CD4-positive, CD25-positive, alpha-beta regulatory T cell (primary cell): ENCODE results near the gene TSPOAP1. TPM values are rescaled to one million over a fixed set of nuclear protein-coding genes. Genes with fewer than 3 reads are reported as not detected.

ENCODE experiments used
- ATAC-seq, 2 donors: fragments of 150-1000 bp; cut with Tn5 transposase; one replicate each; pipeline ENCODE4 v1.10.0; 2021; ENCODE audit warnings: low read depth in 2 of 2, moderate number of reproducible peaks in 2 of 2, moderate library complexity in 1 of 2
- DNase-seq, 3 donors: peaks; one replicate each; pipeline versions ENCODE4 v3.0.0 to v3.0.0-alpha.2; 2012 to 2022; ENCODE audit warnings: mixed read lengths in 1 of 3
- H3K27ac ChIP-seq: one replicate; pipeline ENCODE4 v1.7.0; 2013; ENCODE audit warnings: mild to moderate bottlenecking, low read length; ENCODE audit not compliant: insufficient read depth, poor library complexity, severe bottlenecking
- H3K27me3 ChIP-seq: one replicate; pipeline ENCODE4 v1.7.0; 2013; ENCODE audit warnings: low read length; ENCODE audit not compliant: control insufficient read depth, insufficient read depth
- H3K36me3 ChIP-seq: one replicate; pipeline ENCODE4 v1.7.0; 2013; ENCODE audit warnings: mild to moderate bottlenecking, low read length, moderate library complexity; ENCODE audit not compliant: control insufficient read depth, insufficient read depth
- H3K4me1 ChIP-seq: 2 replicates; pipeline ENCODE4 v1.7.0; 2013; ENCODE audit warnings: mild to moderate bottlenecking, low read length; ENCODE audit not compliant: insufficient read depth, control insufficient read depth, poor library complexity, severe bottlenecking
- H3K4me3 ChIP-seq: one replicate; pipeline ENCODE4 v1.7.0; 2013; ENCODE audit warnings: low read depth, mild to moderate bottlenecking, low read length, moderate library complexity
- H3K9me3 ChIP-seq, 2 experiments: 1 replicate in 1 of 2; 2 replicates in 1 of 2; pipeline ENCODE4 v1.7.0; 2013; ENCODE audit warnings: low read length in 2 of 2, mild to moderate bottlenecking in 1 of 2, moderate library complexity in 1 of 2; ENCODE audit not compliant: control insufficient read depth in 2 of 2
- H3K27ac Mint-ChIP-seq, 3 donors: one replicate each; pipeline ENCODE4 v1.8.0; 2020 to 2022; ENCODE audit warnings: mild to moderate bottlenecking in 3 of 3, mixed read lengths in 3 of 3, moderate library complexity in 2 of 3
- H3K27me3 Mint-ChIP-seq: one replicate; pipeline ENCODE4 v1.8.0; 2022; ENCODE audit warnings: mild to moderate bottlenecking, mixed read lengths
- H3K36me3 Mint-ChIP-seq: one replicate; pipeline ENCODE4 v1.8.0; 2020; ENCODE audit warnings: mixed read lengths
- H3K4me1 Mint-ChIP-seq, 4 donors: one replicate each; pipeline ENCODE4 v1.8.0; 2020 to 2022; ENCODE audit warnings: mixed read lengths in 4 of 4, mild to moderate bottlenecking in 1 of 4
- H3K4me3 Mint-ChIP-seq, 4 donors: one replicate each; pipeline ENCODE4 v1.8.0; 2020 to 2022; ENCODE audit warnings: mild to moderate bottlenecking in 4 of 4, mixed read lengths in 4 of 4, moderate library complexity in 3 of 4
- H3K9me3 Mint-ChIP-seq, 7 donors: one replicate each; pipeline ENCODE4 v1.8.0; 2020 to 2022; ENCODE audit warnings: mixed read lengths in 7 of 7, mild to moderate bottlenecking in 3 of 7, moderate library complexity in 2 of 7
- polyA plus RNA-seq, 4 donors: library from polyadenylated mRNA; unstranded; fragments of 300-500 nt; fragmentation: Illumina TruSeq; gene quantifications; one replicate each; pipeline ENCODE4 v1.2.3, GENCODE V29; 2021
- total RNA-seq: library from RNA; stranded (reverse); gene quantifications from one replicate; pipeline ENCODE4 v1.2.3, GENCODE V29; 2022

TSPOAP1 gene
- total and polyA plus RNA-seq, 5 donors from 2014 or later, result 0.73 to 47.4 (median 1.0) TPM

- Mint-ChIP-seq H3K9me3 (no peaks in the 10 kb centered on the region), H3K4me3 (peak overlapping the region; percentile 97 to 100 (median 99)), H3K27me3 (peaks cover 4% of the 10 kb centered on the region), H3K27ac (peak overlapping the region; percentile 93 to 100 (median 99)), H3K36me3 (peaks cover 19% of the 10 kb centered on the region), H3K4me1 (peaks cover 0 to 63% (median 37%) of the 10 kb centered on the region in 4 donors)
- peak overlapping the region; percentile 92 for H3K4me3 ChIP-seq
- peaks cover 81% of the 10 kb centered on the region for H3K4me1 ChIP-seq
- no peaks in the 10 kb centered on the region for H3K9me3 ChIP-seq
- no peaks in the 10 kb centered on the region for H3K27me3 ChIP-seq
- peaks cover 10% of the 10 kb centered on the region for H3K36me3 ChIP-seq
- ATAC-seq (no peak), DNase-seq (no peak)
- H3K27ac ChIP-seq, result peak overlapping the region; percentile 99
Observed at GRCh38 chr17:58334256-58334655, 5.7 kb upstream of the TSPOAP1 start.

GRCh38 chr17:58333736-58334207, 5.2 kb upstream of the TSPOAP1 start:
- Mint-ChIP-seq H3K4me1 (peaks cover 0 to 63% (median 38%) of the 10 kb centered on the region in 4 donors), H3K36me3 (peaks cover 19% of the 10 kb centered on the region), H3K4me3 (peak overlapping the region; percentile 97 to 100 (median 99)), H3K27me3 (peaks cover 4% of the 10 kb centered on the region), H3K27ac (peak overlapping the region; percentile 93 to 100 (median 99)), H3K9me3 (peaks cover 0 to 2% (median 0%) of the 10 kb centered on the region in 7 donors)
- Histone ChIP-seq H3K36me3 (peaks cover 10% of the 10 kb centered on the region), H3K9me3 (no peaks in the 10 kb centered on the region), H3K4me3 (peak overlapping the region; percentile 92), H3K4me1 (peaks cover 81% of the 10 kb centered on the region), H3K27me3 (no peaks in the 10 kb centered on the region), H3K27ac (peak overlapping the region; percentile 99)
- ATAC-seq (no peak), DNase-seq (peak in 2 of 3 donors; percentile 18 to 70)

GRCh38 chr17:58332778-58333735, 4.5 kb upstream of the TSPOAP1 start:
- ATAC-seq (no peak), DNase-seq (peak in 1 of 3 donors; percentile 85)
- H3K9me3 Mint-ChIP-seq, result peaks cover 0 to 2% (median 0%) of the 10 kb centered on the region in 7 donors
- H3K27ac ChIP-seq, result peak overlapping the region; percentile 99
- H3K27me3 ChIP-seq, result no peaks in the 10 kb centered on the region
- peaks cover 4% of the 10 kb centered on the region for H3K27me3 Mint-ChIP-seq
- H3K4me1 ChIP-seq, result peaks cover 81% of the 10 kb centered on the region
- peak overlapping the region; percentile 97 to 100 (median 99) for H3K4me3 Mint-ChIP-seq
- H3K4me3 ChIP-seq, result peak overlapping the region; percentile 92
- peaks cover 0 to 63% (median 36%) of the 10 kb centered on the region in 4 donors for H3K4me1 Mint-ChIP-seq
- H3K27ac Mint-ChIP-seq, result peak overlapping the region; percentile 93 to 100 (median 99)
- peaks cover 10% of the 10 kb centered on the region for H3K36me3 ChIP-seq
- H3K9me3 ChIP-seq, result no peaks in the 10 kb centered on the region
- peaks cover 19% of the 10 kb centered on the region for H3K36me3 Mint-ChIP-seq

- peaks cover 19% of the 10 kb centered on the region for H3K36me3 Mint-ChIP-seq
Observed at GRCh38 chr17:58331815-58332777, 3.5 kb upstream of the TSPOAP1 start.

GRCh38 chr17:58330997-58331814, 2.6 kb upstream of the TSPOAP1 start:
- H3K4me1 ChIP-seq, result peaks cover 81% of the 10 kb centered on the region
- H3K4me1 Mint-ChIP-seq, result peaks cover 0 to 62% (median 35%) of the 10 kb centered on the region in 4 donors
- H3K36me3 ChIP-seq, result peaks cover 10% of the 10 kb centered on the region
- DNase-seq (peak; percentile 64 to 91 (median 69)), ATAC-seq (peak; percentile 33 to 35)
- H3K27me3 Mint-ChIP-seq, result peaks cover 4% of the 10 kb centered on the region
- H3K27ac ChIP-seq, result peak overlapping the region; percentile 99
- peak overlapping the region; percentile 99 for H3K4me3 ChIP-seq
- peak overlapping the region; percentile 97 to 100 (median 99) for H3K4me3 Mint-ChIP-seq
- peaks cover 0 to 2% (median 0%) of the 10 kb centered on the region in 7 donors for H3K9me3 Mint-ChIP-seq
- no peaks in the 10 kb centered on the region for H3K9me3 ChIP-seq
- H3K27me3 ChIP-seq, result no peaks in the 10 kb centered on the region
- H3K36me3 Mint-ChIP-seq, result peaks cover 19% of the 10 kb centered on the region
- peak overlapping the region; percentile 93 to 99 (median 97) for H3K27ac Mint-ChIP-seq

More at GRCh38 chr17:58331815-58332777, 3.5 kb upstream of the TSPOAP1 start:
- peak; percentile 47 to 51 for ATAC-seq
- peaks cover 81% of the 10 kb centered on the region for H3K4me1 ChIP-seq
- H3K27me3 ChIP-seq, result no peaks in the 10 kb centered on the region
- H3K36me3 ChIP-seq, result peaks cover 10% of the 10 kb centered on the region
- peaks cover 4% of the 10 kb centered on the region for H3K27me3 Mint-ChIP-seq
- H3K4me3 Mint-ChIP-seq, result peak overlapping the region; percentile 97 to 100 (median 99)
- H3K4me1 Mint-ChIP-seq, result peaks cover 0 to 64% (median 37%) of the 10 kb centered on the region in 4 donors
- H3K4me3 ChIP-seq, result peak overlapping the region; percentile 99
- H3K9me3 Mint-ChIP-seq, result peaks cover 0 to 2% (median 0%) of the 10 kb centered on the region in 7 donors
- H3K27ac Mint-ChIP-seq, result peak overlapping the region; percentile 93 to 100 (median 97)
- peak overlapping the region; percentile 99 for H3K27ac ChIP-seq
- no peaks in the 10 kb centered on the region for H3K9me3 ChIP-seq
- DNase-seq, result peak; percentile 81 to 97 (median 84)

- Histone ChIP-seq H3K9me3 (no peaks in the 10 kb centered on the region), H3K36me3 (peaks cover 10% of the 10 kb centered on the region), H3K4me3 (peak overlapping the region; percentile 99), H3K27ac (peak overlapping the region; percentile 99), H3K27me3 (no peaks in the 10 kb centered on the region), H3K4me1 (peaks cover 80% of the 10 kb centered on the region)
- ATAC-seq (no peak), DNase-seq (no peak)
- peak overlapping the region; percentile 83 to 98 (median 93) for H3K27ac Mint-ChIP-seq
- H3K4me3 Mint-ChIP-seq, result peak overlapping the region; percentile 97 to 100 (median 99)
- H3K4me1 Mint-ChIP-seq, result peaks cover 0 to 62% (median 32%) of the 10 kb centered on the region in 4 donors
- peaks cover 0 to 2% (median 0%) of the 10 kb centered on the region in 7 donors for H3K9me3 Mint-ChIP-seq
- peaks cover 4% of the 10 kb centered on the region for H3K27me3 Mint-ChIP-seq
- H3K36me3 Mint-ChIP-seq, result peaks cover 19% of the 10 kb centered on the region
Observed at GRCh38 chr17:58330538-58330996, 2.0 kb upstream of the TSPOAP1 start.
